ENCODE results near the gene MCOLN3. TPM values are rescaled to one million over a fixed set of nuclear protein-coding genes. Genes with fewer than 3 reads are reported as not detected.
"Not testable (repeated sequence)": the region's sequence is repeated elsewhere in the genome, so short reads cannot be mapped to it uniquely, and the experiment has no call there.

The MCOLN3 gene
- polyA plus RNA-seq, 6 donors from 2014 or later, result not detected

DNA sequence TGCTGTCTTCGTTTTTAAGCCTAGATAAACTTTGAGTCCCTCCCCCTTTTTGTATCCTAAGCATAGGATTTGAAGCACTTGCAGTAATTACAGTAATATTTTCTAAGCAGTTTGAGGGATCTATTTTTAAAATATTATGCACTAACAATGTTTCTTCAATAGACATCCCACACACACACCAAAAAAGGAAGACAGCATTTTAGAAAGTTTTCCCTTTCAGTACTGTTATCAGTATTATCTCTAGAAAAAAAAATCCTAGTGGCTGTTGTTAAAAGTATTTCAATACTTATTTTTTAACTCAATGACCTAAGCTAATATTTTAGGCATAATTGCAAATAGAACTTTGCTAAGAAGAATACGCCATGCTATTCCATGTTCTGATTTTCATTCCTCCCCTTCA is 15.1 kb downstream of the MCOLN3 start:
- H3K4me3 Mint-ChIP-seq, result no peak overlapping the region

DNA sequence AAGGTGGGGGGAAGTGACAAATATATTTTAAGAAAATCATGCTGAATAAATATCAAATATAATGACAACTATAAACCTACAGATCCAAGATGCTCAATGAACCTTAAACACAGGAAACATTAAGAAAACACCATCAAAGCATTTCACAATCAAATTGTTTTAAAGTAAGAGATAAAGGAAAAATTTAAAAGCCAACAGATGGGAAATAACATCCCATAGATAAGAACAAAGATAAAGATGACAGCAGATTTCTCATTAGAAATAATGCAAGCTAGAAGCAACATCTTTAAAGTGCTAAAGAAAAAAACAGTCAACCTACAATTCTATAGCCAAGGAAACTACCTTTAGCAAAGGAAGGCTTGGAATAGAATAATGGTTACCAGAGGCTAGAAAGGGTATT is 17.8 kb downstream of the MCOLN3 start:
- ATAC-seq (ENCODE audit: low read depth in 2 of 2), result no peak
- peaks cover 4 to 7% (median 6%) of the 10 kb centered on the region in 3 donors for H3K4me1 Mint-ChIP-seq
- H3K27ac Mint-ChIP-seq, result no peak overlapping the region
- H3K36me3 Mint-ChIP-seq, result no peaks in the 10 kb centered on the region
- peaks cover 6 to 18% (median 8%) of the 10 kb centered on the region in 3 donors for H3K27me3 Mint-ChIP-seq
- H3K9me3 Mint-ChIP-seq, result no peaks in the 10 kb centered on the region
- H3K4me3 Mint-ChIP-seq, result no peak overlapping the region
- no peak for DNase-seq

More for the DNA sequence above, 15.1 kb downstream of the MCOLN3 start:
- Mint-ChIP-seq H3K4me1 (no peaks in the 10 kb centered on the region), H3K36me3 (no peaks in the 10 kb centered on the region), H3K27me3 (peaks cover 27 to 33% (median 31%) of the 10 kb centered on the region in 3 donors), H3K27ac (no peak overlapping the region), H3K9me3 (no peaks in the 10 kb centered on the region)
- ATAC-seq (ENCODE audit: low read depth in 2 of 2) (no peak), DNase-seq (no peak)

DNA sequence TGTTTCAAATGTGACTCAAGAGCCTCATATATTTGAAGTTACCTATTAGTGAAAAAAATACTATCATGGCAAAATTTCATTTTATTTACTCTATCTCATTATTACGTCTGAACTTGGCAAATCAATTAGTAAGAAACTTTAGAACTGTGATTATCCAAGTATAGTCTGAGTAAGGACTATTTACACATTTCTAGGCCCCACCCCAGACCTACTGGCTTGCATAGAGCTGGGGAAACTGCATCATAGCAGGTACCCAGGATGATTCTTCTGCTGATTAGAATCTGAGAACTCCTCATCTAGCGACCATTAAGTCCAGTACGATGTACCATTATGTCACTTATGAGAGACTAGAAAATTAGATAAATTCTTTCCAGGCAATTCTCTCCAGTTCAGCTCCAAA is 20.1 kb downstream of the MCOLN3 start:
- Mint-ChIP-seq H3K4me3 (no peak overlapping the region), H3K36me3 (no peaks in the 10 kb centered on the region), H3K9me3 (no peaks in the 10 kb centered on the region), H3K4me1 (peaks cover 4 to 7% (median 6%) of the 10 kb centered on the region in 3 donors), H3K27ac (peak overlapping the region in 1 of 6 donors; percentile 8), H3K27me3 (peaks cover 0 to 12% (median 0%) of the 10 kb centered on the region in 3 donors)
- no peak for ATAC-seq (ENCODE audit: low read depth in 2 of 2)
- DNase-seq, result no peak

- Mint-ChIP-seq H3K36me3 (no peaks in the 10 kb centered on the region), H3K4me3 (peak overlapping the region in 6 of 8 donors; percentile 17 to 77 (median 34)), H3K27ac (peak overlapping the region in 1 of 6 donors; percentile 5), H3K4me1 (peaks cover 4 to 7% (median 6%) of the 10 kb centered on the region in 3 donors), H3K27me3 (peaks cover 0 to 7% (median 0%) of the 10 kb centered on the region in 3 donors), H3K9me3 (no peaks in the 10 kb centered on the region)
- DNase-seq (peak; percentile 33), ATAC-seq (ENCODE audit: low read depth in 2 of 2) (peak; percentile 96 to 99)
Measured at GRCh38 chr1:85027242-85027983, 20.9 kb downstream of the MCOLN3 start.

GRCh38 chr1:85025940-85026339 is 22.4 kb downstream of the MCOLN3 start:
- no peak overlapping the region for H3K27ac Mint-ChIP-seq

DNA sequence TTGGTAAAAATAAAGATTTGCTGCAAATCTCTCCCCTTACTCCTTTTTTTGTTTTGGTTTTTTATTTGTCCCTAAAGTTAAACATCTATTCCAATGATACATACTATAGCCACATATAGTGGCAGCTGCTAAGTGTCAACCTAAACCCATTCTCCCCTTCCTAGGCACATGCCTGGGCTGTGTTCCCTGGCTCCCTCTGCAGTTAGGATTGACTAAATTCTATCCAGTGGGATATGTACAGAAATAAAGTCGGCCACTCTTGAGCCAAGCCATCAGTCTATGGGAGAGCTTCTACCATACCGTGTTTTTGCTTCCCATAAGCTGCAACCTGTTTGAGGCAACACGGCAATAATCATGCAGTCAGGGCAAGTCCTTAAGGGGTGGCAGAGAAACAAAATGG is 23.6 kb downstream of the MCOLN3 start:
- Mint-ChIP-seq H3K27ac (no peak overlapping the region), H3K27me3 (peaks cover 0 to 4% (median 0%) of the 10 kb centered on the region in 3 donors), H3K36me3 (no peaks in the 10 kb centered on the region), H3K9me3 (no peaks in the 10 kb centered on the region), H3K4me1 (peaks cover 4 to 7% (median 6%) of the 10 kb centered on the region in 3 donors), H3K4me3 (no peak overlapping the region)
- no peak for DNase-seq
- ATAC-seq (ENCODE audit: low read depth in 2 of 2), result no peak

More at GRCh38 chr1:85025940-85026339, 22.4 kb downstream of the MCOLN3 start:
- Mint-ChIP-seq H3K4me3 (no peak overlapping the region), H3K36me3 (no peaks in the 10 kb centered on the region), H3K4me1 (peaks cover 4 to 7% (median 6%) of the 10 kb centered on the region in 3 donors), H3K27me3 (peaks cover 0 to 10% (median 0%) of the 10 kb centered on the region in 3 donors), H3K9me3 (no peaks in the 10 kb centered on the region)
- no peak for DNase-seq
- no peak for ATAC-seq (ENCODE audit: low read depth in 2 of 2)

DNA sequence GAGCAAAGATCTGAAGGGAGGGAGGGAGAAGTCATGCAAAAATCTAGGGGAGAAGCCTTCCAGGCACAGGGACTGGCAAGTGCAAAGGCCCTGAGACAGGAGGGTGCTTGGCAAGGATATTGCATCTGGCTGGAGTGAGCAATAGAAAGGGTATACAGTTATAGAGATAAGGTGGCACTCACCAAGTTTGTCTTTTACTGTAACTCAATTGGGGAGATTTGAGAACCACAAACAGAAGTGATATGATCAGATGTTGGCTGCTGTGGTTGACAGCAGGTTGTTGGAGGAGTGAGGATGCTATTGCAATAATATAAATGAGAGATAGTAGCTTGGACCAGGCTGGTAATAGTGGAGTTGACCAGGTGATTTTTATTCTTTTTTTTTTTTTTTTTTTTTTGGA is 25.6 kb downstream of the MCOLN3 start:
- no peak for DNase-seq
- no peak for ATAC-seq (ENCODE audit: low read depth in 2 of 2)
- H3K4me1 Mint-ChIP-seq, result peaks cover 4 to 6% (median 5%) of the 10 kb centered on the region in 3 donors
- H3K4me3 Mint-ChIP-seq, result no peak overlapping the region
- H3K27ac Mint-ChIP-seq, result no peak overlapping the region
- H3K27me3 Mint-ChIP-seq, result peaks cover 0 to 9% (median 6%) of the 10 kb centered on the region in 3 donors
- H3K9me3 Mint-ChIP-seq, result no peaks in the 10 kb centered on the region
- H3K36me3 Mint-ChIP-seq, result no peaks in the 10 kb centered on the region

GRCh38 chr1:85019994-85020393 is 28.3 kb downstream of the MCOLN3 start:
- Mint-ChIP-seq H3K4me1 (no peaks in the 10 kb centered on the region), H3K27me3 (peaks cover 6 to 22% (median 9%) of the 10 kb centered on the region in 3 donors), H3K36me3 (no peaks in the 10 kb centered on the region), H3K4me3 (no peak overlapping the region), H3K9me3 (peaks cover 0 to 4% (median 0%) of the 10 kb centered on the region in 7 donors), H3K27ac (no peak overlapping the region)
- ATAC-seq (ENCODE audit: low read depth in 2 of 2) (no peak), DNase-seq (no peak)

GRCh38 chr1:85015826-85016225 is 32.5 kb downstream of the MCOLN3 start:
- H3K27me3 Mint-ChIP-seq, result peaks cover 11 to 44% (median 20%) of the 10 kb centered on the region in 3 donors
- H3K9me3 Mint-ChIP-seq, result peaks cover 0 to 4% (median 0%) of the 10 kb centered on the region in 7 donors
- no peaks in the 10 kb centered on the region for H3K4me1 Mint-ChIP-seq
- ATAC-seq (ENCODE audit: low read depth in 2 of 2) (no peak), DNase-seq (no peak)
- H3K4me3 Mint-ChIP-seq, result no peak overlapping the region
- no peak overlapping the region for H3K27ac Mint-ChIP-seq
- no peaks in the 10 kb centered on the region for H3K36me3 Mint-ChIP-seq

DNA sequence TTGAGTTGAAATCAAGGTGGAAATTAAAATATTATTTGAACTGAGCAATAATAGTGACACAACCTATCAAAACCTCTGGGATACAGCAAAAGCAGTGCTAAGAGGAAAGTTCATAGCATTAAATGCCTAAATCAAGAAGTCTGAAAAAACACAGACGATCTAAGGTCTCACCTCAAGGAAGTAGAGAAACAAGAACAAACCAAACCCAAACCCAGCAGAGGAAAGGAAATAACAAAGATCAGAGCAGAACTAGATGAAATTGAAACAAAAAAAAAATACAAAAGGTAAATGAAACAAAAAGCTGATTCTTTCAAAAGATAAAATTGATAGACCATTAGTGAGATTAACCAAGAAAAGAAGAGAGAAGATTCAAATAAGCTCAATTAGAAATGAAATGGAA is 42.7 kb downstream of the MCOLN3 start:
- H3K27ac Mint-ChIP-seq; H3K36me3 Mint-ChIP-seq; H3K4me3 Mint-ChIP-seq; H3K4me1 Mint-ChIP-seq; DNase-seq; ATAC-seq (ENCODE audit: low read depth in 2 of 2): not testable (repeated sequence)
- Mint-ChIP-seq H3K27me3 (peaks cover 28 to 77% (median 38%) of the 10 kb centered on the region in 3 donors), H3K9me3 (peaks cover 5 to 49% (median 30%) of the 10 kb centered on the region in 7 donors)

GRCh38 chr1:85001742-85002141 is 46.6 kb downstream of the MCOLN3 start:
- no peak for ATAC-seq (ENCODE audit: low read depth in 2 of 2)
- Mint-ChIP-seq H3K36me3 (no peaks in the 10 kb centered on the region), H3K27me3 (peaks cover 20 to 49% (median 25%) of the 10 kb centered on the region in 3 donors), H3K9me3 (peaks cover 2 to 31% (median 23%) of the 10 kb centered on the region in 7 donors), H3K4me1 (peaks cover 14 to 21% (median 14%) of the 10 kb centered on the region in 3 donors), H3K27ac (no peak overlapping the region), H3K4me3 (peak overlapping the region in 1 of 8 donors; percentile 3)
- no peak for DNase-seq

- H3K4me1 Mint-ChIP-seq, result peaks cover 31 to 42% (median 37%) of the 10 kb centered on the region in 3 donors
- H3K36me3 Mint-ChIP-seq, result no peaks in the 10 kb centered on the region
- peak overlapping the region in 2 of 6 donors; percentile 2 to 19 for H3K27ac Mint-ChIP-seq
- ATAC-seq (ENCODE audit: low read depth in 2 of 2), result peak; percentile 32 to 39
- peak overlapping the region; percentile 72 to 93 (median 88) for H3K4me3 Mint-ChIP-seq
- DNase-seq, result peak; percentile 18
- peaks cover 8 to 30% (median 11%) of the 10 kb centered on the region in 3 donors for H3K27me3 Mint-ChIP-seq
- H3K9me3 Mint-ChIP-seq, result peaks cover 0 to 10% (median 7%) of the 10 kb centered on the region in 7 donors
Measured at GRCh38 chr1:84998642-84999280, 49.5 kb downstream of the MCOLN3 start.

- H3K36me3 Mint-ChIP-seq, result peaks cover 5% of the 10 kb centered on the region in 2 donors
- ATAC-seq (ENCODE audit: low read depth in 2 of 2) (no peak), DNase-seq (peak; percentile 26)
- H3K4me1 Mint-ChIP-seq, result peaks cover 36 to 42% (median 39%) of the 10 kb centered on the region in 3 donors
- H3K9me3 Mint-ChIP-seq, result peaks cover 0 to 3% (median 0%) of the 10 kb centered on the region in 7 donors
- H3K4me3 Mint-ChIP-seq, result peak overlapping the region; percentile 86 to 94 (median 89)
- peak overlapping the region in 4 of 6 donors; percentile 2 to 94 (median 7) for H3K27ac Mint-ChIP-seq
- peaks cover 3 to 21% (median 11%) of the 10 kb centered on the region in 3 donors for H3K27me3 Mint-ChIP-seq
Measured at GRCh38 chr1:84997667-84998600, 50.4 kb downstream of the MCOLN3 start.

Measured in naive B cell (primary cell).